PC-9 (cell line): ENCODE data around the gene MTOR.

Experiments used
- CTCF ChIP-seq: fragments of 200-600 bp; sonication (generic); conservative IDR thresholded peaks from 2 replicates; pipeline ENCODE4 v1.6.1; 2017; ENCODE audit warnings: mixed run types, antibody characterized with exemption, mild to moderate bottlenecking, moderate library complexity
- EZH2 ChIP-seq: fragments of 200-600 bp; sonication (generic); IDR thresholded peaks from 2 replicates; pipeline ENCODE4 v1.8.0; 2017; ENCODE audit warnings: antibody characterized with exemption, low read depth

GRCh38 chr1:11057477-11057876 lies 204.9 kb downstream of the MTOR start:
- no peak for TF ChIP-seq CTCF
- TF ChIP-seq EZH2 = no peak
